SK-N-SH (cell line): Measurements from ENCODE around the gene IFT122. TPM values are rescaled to one million over a fixed set of nuclear protein-coding genes. Genes with fewer than 3 reads are reported as not detected.

ENCODE experiments used
- CTCF ChIA-PET: fragments of 300-600, 350-600 bp; formaldehyde crosslinking; extraction: SDS; loops from one replicate; lab custom pipeline; 2021; lab: Yijun Ruan, JAX
- POLR2A ChIA-PET: fragments of 350-600 bp; sonication (Branson Sonifier 250); formaldehyde crosslinking; extraction: SDS; loops from one replicate; lab custom pipeline; 2020; ENCODE audit warnings: antibody characterized with exemption, inconsistent platforms; lab: Yijun Ruan, JAX
- DNase-seq: peaks from one replicate; pipeline ENCODE4 v3.0.0; 2012
- H2AFZ ChIP-seq: fragments of 200-600 bp; sonication (generic); 2 replicates; pipeline ENCODE4 v1.8.1; 2016; ENCODE audit warnings: antibody characterized with exemption, mild to moderate bottlenecking, low read depth
- H3F3A ChIP-seq: fragments of 200-600 bp; sonication (generic); replicated peaks from 2 replicates; pipeline ENCODE3; 2016; ENCODE audit warnings: antibody characterized with exemption, mild to moderate bottlenecking; ENCODE audit not compliant: insufficient read depth
- H3K27ac ChIP-seq, 2 experiments: fragments of 200-500 bp in 1 of 2; fragments of 200-600 bp in 1 of 2; sonication (Bioruptor generic) in 1 of 2; sonication (generic), shearing (Covaris generic) in 1 of 2; 2 replicates each; pipeline versions ENCODE4 v1.5.1 to v1.6.1; 2014 to 2016; ENCODE audit warnings: low read depth in 2 of 2, inconsistent platforms in 1 of 2, low read length in 1 of 2, mild to moderate bottlenecking in 1 of 2, mixed read lengths in 1 of 2
- H3K27me3 ChIP-seq: fragments of 200-600 bp; sonication (generic), shearing (Covaris generic); 2 replicates; pipeline ENCODE4 v1.6.1; 2016; ENCODE audit warnings: mixed run types; ENCODE audit not compliant: insufficient read depth
- H3K36me3 ChIP-seq, 2 experiments: fragments of 200-500 bp in 1 of 2; fragments of 200-600 bp in 1 of 2; sonication (Bioruptor generic) in 1 of 2; sonication (generic) in 1 of 2; replicated peaks in 1 of 2; 2 replicates each; pipeline versions ENCODE3 to v1.5.1; 2014 to 2016; ENCODE audit warnings: low read length in 1 of 2, mild to moderate bottlenecking in 1 of 2; ENCODE audit not compliant: insufficient read depth in 2 of 2, control insufficient read depth in 1 of 2
- H3K4me1 ChIP-seq, 2 experiments: fragments of 200-500 bp in 1 of 2; fragments of 200-600 bp in 1 of 2; sonication (Bioruptor generic) in 1 of 2; sonication (generic), shearing (Covaris generic) in 1 of 2; 2 replicates each; pipeline versions ENCODE4 v1.5.1 to v1.6.1; 2014 to 2016; ENCODE audit warnings: low read depth in 1 of 2, low read length in 1 of 2, mixed run types in 1 of 2; ENCODE audit not compliant: insufficient read depth in 2 of 2, control insufficient read depth in 1 of 2
- H3K4me2 ChIP-seq: fragments of 200-600 bp; sonication (generic), shearing (Covaris generic); 2 replicates; pipeline ENCODE4 v1.6.1; 2017; ENCODE audit warnings: mixed run types
- H3K4me3 ChIP-seq, 2 experiments: fragments of 200-500 bp in 1 of 2; fragments of 200-600 bp in 1 of 2; sonication (Bioruptor generic) in 1 of 2; sonication (generic), shearing (Covaris generic) in 1 of 2; 2 replicates each; pipeline versions ENCODE4 v1.5.1 to v1.8.1; 2014 to 2016; ENCODE audit warnings: low read depth in 2 of 2, inconsistent platforms in 1 of 2, low read length in 1 of 2, mild to moderate bottlenecking in 1 of 2, mixed read lengths in 1 of 2, moderate library complexity in 1 of 2
- H3K79me2 ChIP-seq: fragments of 200-600 bp; sonication (generic); 2 replicates; pipeline ENCODE4 v1.8.1; 2017; ENCODE audit warnings: mild to moderate bottlenecking; ENCODE audit not compliant: insufficient read depth
- H3K9ac ChIP-seq: fragments of 200-600 bp; sonication (generic); 2 replicates; pipeline ENCODE4 v1.6.1; 2017; ENCODE audit warnings: mixed run types
- H3K9me2 ChIP-seq: fragments of 200-600 bp; sonication (generic); 2 replicates; pipeline ENCODE4 v1.6.1; 2017; ENCODE audit warnings: mixed run types
- H3K9me3 ChIP-seq: fragments of 200-600 bp; sonication (generic); 2 replicates; pipeline ENCODE4 v1.6.1; 2017; ENCODE audit warnings: mixed run types, mild to moderate bottlenecking, moderate library complexity
- H4K20me1 ChIP-seq: fragments of 200-600 bp; sonication (generic); 2 replicates; pipeline ENCODE4 v1.6.1; 2017; ENCODE audit warnings: mild to moderate bottlenecking, mixed run types; ENCODE audit not compliant: insufficient read depth
- ELF1 ChIP-seq: IDR thresholded peaks from 2 replicates; pipeline ENCODE4 v1.4.0; 2012
- FOSL2 ChIP-seq: IDR thresholded peaks from 2 replicates; pipeline ENCODE4 v1.4.0; 2012; ENCODE audit warnings: low read depth, mild to moderate bottlenecking, moderate library complexity, borderline replicate concordance
- FOXM1 ChIP-seq: IDR thresholded peaks from 2 replicates; pipeline ENCODE4 v1.4.0; 2012; ENCODE audit warnings: low read depth, mild to moderate bottlenecking
- GATA2 ChIP-seq: sonication (generic); formaldehyde crosslinking; IDR thresholded peaks from 2 replicates; pipeline ENCODE4 v1.5.0; 2020; ENCODE audit warnings: mild to moderate bottlenecking, missing genetic modification reagents
- JUND ChIP-seq: IDR thresholded peaks from 2 replicates; pipeline ENCODE4 v1.4.0; 2012
- MXI1 ChIP-seq: IDR thresholded peaks from 2 replicates; pipeline ENCODE4 v1.6.1; 2012; ENCODE audit warnings: mild to moderate bottlenecking, low read depth, low read length, improper control_type of control experiment
- NFIC ChIP-seq: IDR thresholded peaks from 2 replicates; pipeline ENCODE4 v1.4.0; 2012; ENCODE audit warnings: borderline replicate concordance
- POLR2AphosphoS5 ChIP-seq: IDR thresholded peaks from 2 replicates; pipeline ENCODE4 v1.6.1; 2012; ENCODE audit warnings: low read depth, low read length
- REST ChIP-seq: IDR thresholded peaks from 2 replicates; pipeline ENCODE4 v1.6.1; 2012; ENCODE audit warnings: mild to moderate bottlenecking, low read depth, low read length, moderate library complexity
- SIN3A ChIP-seq: IDR thresholded peaks from 2 replicates; pipeline ENCODE4 v1.6.1; 2012; ENCODE audit warnings: low read depth, mild to moderate bottlenecking, low read length, moderate library complexity, borderline replicate concordance
- SMC3 ChIP-seq: IDR thresholded peaks from 2 replicates; pipeline ENCODE4 v1.6.1; 2012; ENCODE audit warnings: low read depth, low read length, improper control_type of control experiment
- TAF1 ChIP-seq: IDR thresholded peaks from 2 replicates; pipeline ENCODE4 v1.6.1; 2012; ENCODE audit warnings: low read depth, mild to moderate bottlenecking, low read length, moderate library complexity, borderline replicate concordance
- TEAD4 ChIP-seq: IDR thresholded peaks from 2 replicates; pipeline ENCODE4 v1.4.0; 2012; ENCODE audit warnings: mild to moderate bottlenecking, borderline replicate concordance; ENCODE audit not compliant: insufficient read depth
- YY1 ChIP-seq: IDR thresholded peaks from 2 replicates; pipeline ENCODE4 v1.4.0; 2012; ENCODE audit warnings: low read depth, mild to moderate bottlenecking
- WGBS: methylation state at CpG from one replicate; pipeline ENCODE4 v1.1.6; 2017; ENCODE audit warnings: low lambda C conversion rate; 5-methylcytosine and 5-hydroxymethylcytosine counted together
- polyA plus RNA-seq, 3 experiments: library from polyadenylated mRNA; depleted of rRNA; stranded (reverse); fragments of >200 nt; gene quantifications; 2 replicates each; pipeline ENCODE4 v1.2.3, GENCODE V29; 2012
- TF ChIP-seq, protein P1 (sequence below): IDR thresholded peaks from 2 replicates; pipeline ENCODE4; 2012
- TF ChIP-seq, protein P2 (sequence below): fragments of 150-350 bp; IDR thresholded peaks from 2 replicates; pipeline ENCODE4 v1.6.1; 2017; ENCODE audit warnings: antibody characterized with exemption, low read length, low read depth, borderline replicate concordance
- TF ChIP-seq, protein P3 (sequence below): IDR thresholded peaks from 2 replicates; pipeline ENCODE4 v1.4.0; 2012; ENCODE audit warnings: low read depth, borderline replicate concordance
- TF ChIP-seq, protein P4 (sequence below): fragments of 200-600 bp; sonication (generic); IDR thresholded peaks from 2 replicates; pipeline ENCODE4 v1.6.1; 2017; ENCODE audit warnings: antibody characterized with exemption, mild to moderate bottlenecking, moderate library complexity
- TF ChIP-seq, protein P5 (sequence below): IDR thresholded peaks from 2 replicates; pipeline ENCODE4 v1.4.0; 2012; ENCODE audit warnings: low read depth, borderline replicate concordance

IFT122 gene
- polyA plus RNA-seq, 1 of the 3 experiments (the other 2 are of a cell fraction) = 20.1 TPM

DNA sequence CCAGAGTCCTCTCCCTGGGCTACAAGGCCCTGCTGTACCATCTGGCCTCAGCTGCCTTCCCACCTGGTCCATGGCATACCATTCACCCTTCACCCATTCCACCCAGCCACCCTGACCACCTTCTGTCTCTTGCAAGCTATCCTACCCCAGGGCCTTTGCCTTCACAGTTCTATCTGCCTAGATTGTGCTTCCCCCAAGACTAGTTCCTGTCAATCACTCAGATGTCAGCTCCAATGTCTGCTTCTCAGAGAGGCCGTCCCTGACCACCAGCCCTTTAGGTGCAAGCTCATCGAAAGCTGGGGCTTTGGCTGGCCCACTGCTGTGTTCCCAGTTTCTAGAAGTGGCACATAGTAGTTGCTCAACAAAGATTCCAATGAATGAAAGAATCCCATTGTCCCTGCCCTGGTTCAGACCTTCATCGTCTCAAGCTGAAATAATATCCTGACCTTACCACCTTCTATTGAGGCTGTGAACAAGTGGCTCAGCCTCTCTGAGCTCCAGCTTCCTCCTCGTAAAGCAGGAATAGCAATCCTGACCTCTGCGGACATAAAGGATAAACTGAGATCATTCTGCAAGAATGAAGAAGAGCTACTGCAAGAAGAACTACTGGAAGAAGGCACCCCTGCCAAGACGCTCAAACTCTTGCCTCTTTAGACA, 27.4 kb upstream of the IFT122 start:
- Histone ChIP-seq H4K20me1 (no peaks in the 10 kb centered on the region), H3K4me3 (no peak overlapping the region), H3K9me2 (no peaks in the 10 kb centered on the region), H3K79me2 (no peaks in the 10 kb centered on the region), H3K27me3 (no peaks in the 10 kb centered on the region), H3K9ac (no peak overlapping the region), H3K4me2 (0 out of 2 replicates have a peak overlapping the region, but pooled peaks have one; percentile 34), H2AFZ (no peak overlapping the region), H3K36me3 (no peaks in the 10 kb centered on the region), H3F3A (peaks cover 7% of the 10 kb centered on the region), H3K27ac (peak overlapping the region in 1 of 2 experiments; percentile 43; a peak in 1 of 4 replicates), H3K4me1 (peaks cover 0 to 6% of the 10 kb centered on the region in 2 experiments; a peak in 1 of 4 replicates), H3K9me3 (no peaks in the 10 kb centered on the region)
- 91% methylated on average over 6 of the region's 6 CpGs for WGBS
- ChIA-PET CTCF (interaction anchor here (1.3 kb wide), 1 partner anchor 13 kb away, joined by 6 read pairs; no protein-coding TSS in a partner anchor), POLR2A (no interaction called here)
- no peak for DNase-seq
- TF ChIP-seq, protein P1, sequence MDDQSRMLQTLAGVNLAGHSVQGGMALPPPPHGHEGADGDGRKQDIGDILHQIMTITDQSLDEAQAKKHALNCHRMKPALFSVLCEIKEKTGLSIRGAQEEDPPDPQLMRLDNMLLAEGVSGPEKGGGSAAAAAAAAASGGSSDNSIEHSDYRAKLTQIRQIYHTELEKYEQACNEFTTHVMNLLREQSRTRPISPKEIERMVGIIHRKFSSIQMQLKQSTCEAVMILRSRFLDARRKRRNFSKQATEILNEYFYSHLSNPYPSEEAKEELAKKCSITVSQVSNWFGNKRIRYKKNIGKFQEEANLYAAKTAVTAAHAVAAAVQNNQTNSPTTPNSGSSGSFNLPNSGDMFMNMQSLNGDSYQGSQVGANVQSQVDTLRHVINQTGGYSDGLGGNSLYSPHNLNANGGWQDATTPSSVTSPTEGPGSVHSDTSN = no peak
- TF ChIP-seq REST = no peak
- TF ChIP-seq, protein P2, sequence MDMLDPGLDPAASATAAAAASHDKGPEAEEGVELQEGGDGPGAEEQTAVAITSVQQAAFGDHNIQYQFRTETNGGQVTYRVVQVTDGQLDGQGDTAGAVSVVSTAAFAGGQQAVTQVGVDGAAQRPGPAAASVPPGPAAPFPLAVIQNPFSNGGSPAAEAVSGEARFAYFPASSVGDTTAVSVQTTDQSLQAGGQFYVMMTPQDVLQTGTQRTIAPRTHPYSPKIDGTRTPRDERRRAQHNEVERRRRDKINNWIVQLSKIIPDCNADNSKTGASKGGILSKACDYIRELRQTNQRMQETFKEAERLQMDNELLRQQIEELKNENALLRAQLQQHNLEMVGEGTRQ = no peak
- TF ChIP-seq NFIC = no peak
- TF ChIP-seq, protein P3, sequence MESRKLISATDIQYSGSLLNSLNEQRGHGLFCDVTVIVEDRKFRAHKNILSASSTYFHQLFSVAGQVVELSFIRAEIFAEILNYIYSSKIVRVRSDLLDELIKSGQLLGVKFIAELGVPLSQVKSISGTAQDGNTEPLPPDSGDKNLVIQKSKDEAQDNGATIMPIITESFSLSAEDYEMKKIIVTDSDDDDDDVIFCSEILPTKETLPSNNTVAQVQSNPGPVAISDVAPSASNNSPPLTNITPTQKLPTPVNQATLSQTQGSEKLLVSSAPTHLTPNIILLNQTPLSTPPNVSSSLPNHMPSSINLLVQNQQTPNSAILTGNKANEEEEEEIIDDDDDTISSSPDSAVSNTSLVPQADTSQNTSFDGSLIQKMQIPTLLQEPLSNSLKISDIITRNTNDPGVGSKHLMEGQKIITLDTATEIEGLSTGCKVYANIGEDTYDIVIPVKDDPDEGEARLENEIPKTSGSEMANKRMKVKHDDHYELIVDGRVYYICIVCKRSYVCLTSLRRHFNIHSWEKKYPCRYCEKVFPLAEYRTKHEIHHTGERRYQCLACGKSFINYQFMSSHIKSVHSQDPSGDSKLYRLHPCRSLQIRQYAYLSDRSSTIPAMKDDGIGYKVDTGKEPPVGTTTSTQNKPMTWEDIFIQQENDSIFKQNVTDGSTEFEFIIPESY = no peak
- no peak for TF ChIP-seq TAF1
- TF ChIP-seq, protein P4, sequence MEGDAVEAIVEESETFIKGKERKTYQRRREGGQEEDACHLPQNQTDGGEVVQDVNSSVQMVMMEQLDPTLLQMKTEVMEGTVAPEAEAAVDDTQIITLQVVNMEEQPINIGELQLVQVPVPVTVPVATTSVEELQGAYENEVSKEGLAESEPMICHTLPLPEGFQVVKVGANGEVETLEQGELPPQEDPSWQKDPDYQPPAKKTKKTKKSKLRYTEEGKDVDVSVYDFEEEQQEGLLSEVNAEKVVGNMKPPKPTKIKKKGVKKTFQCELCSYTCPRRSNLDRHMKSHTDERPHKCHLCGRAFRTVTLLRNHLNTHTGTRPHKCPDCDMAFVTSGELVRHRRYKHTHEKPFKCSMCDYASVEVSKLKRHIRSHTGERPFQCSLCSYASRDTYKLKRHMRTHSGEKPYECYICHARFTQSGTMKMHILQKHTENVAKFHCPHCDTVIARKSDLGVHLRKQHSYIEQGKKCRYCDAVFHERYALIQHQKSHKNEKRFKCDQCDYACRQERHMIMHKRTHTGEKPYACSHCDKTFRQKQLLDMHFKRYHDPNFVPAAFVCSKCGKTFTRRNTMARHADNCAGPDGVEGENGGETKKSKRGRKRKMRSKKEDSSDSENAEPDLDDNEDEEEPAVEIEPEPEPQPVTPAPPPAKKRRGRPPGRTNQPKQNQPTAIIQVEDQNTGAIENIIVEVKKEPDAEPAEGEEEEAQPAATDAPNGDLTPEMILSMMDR = no peak
- no peak for TF ChIP-seq JUND
- no peak for TF ChIP-seq GATA2 (CRISPR knock-in tag)
- no peak for TF ChIP-seq FOSL2
- TF ChIP-seq SIN3A = no peak
- no peak for TF ChIP-seq ELF1
- no peak for TF ChIP-seq FOXM1
- TF ChIP-seq POLR2AphosphoS5 = no peak
- TF ChIP-seq MXI1 = no peak
- no peak for TF ChIP-seq TEAD4
- no peak for TF ChIP-seq YY1
- no peak for TF ChIP-seq SMC3
- TF ChIP-seq, protein P5, sequence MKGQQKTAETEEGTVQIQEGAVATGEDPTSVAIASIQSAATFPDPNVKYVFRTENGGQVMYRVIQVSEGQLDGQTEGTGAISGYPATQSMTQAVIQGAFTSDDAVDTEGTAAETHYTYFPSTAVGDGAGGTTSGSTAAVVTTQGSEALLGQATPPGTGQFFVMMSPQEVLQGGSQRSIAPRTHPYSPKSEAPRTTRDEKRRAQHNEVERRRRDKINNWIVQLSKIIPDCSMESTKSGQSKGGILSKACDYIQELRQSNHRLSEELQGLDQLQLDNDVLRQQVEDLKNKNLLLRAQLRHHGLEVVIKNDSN = no peak
